K562 (cell line): ENCODE measurements around the gene ADRA2B. TPM values are rescaled to one million over a fixed set of nuclear protein-coding genes. Genes with fewer than 3 reads are reported as not detected.
A peak's percentile ranks its signal among the peaks of the same experiment; 100 is the strongest.

Experiments
- ATAC-seq: fragments of 200-7000 bp; cut with Tn5 transposase; 3 replicates; pipeline ENCODE4 v1.9.1; 2020; ENCODE audit warnings: moderate library complexity
- BruUV-seq: library from RNA; stranded (reverse); fragments of 400-500 nt; replicated peaks from 2 replicates; lab custom pipeline; 2021; lab: Mats Ljungman, UMichigan
- CTCF ChIA-PET: fragments of 300-600 bp; formaldehyde crosslinking; extraction: SDS; loops from one replicate; lab custom pipeline; 2021; ENCODE audit warnings: low intra/inter-chr PET ratio; lab: Yijun Ruan, JAX
- POLR2A ChIA-PET: fragments of 300-600, 350-650 bp; sonication (Branson Sonifier 250); formaldehyde crosslinking; extraction: SDS; loops from one replicate; lab custom pipeline; 2021; ENCODE audit warnings: antibody characterized with exemption, inconsistent platforms; lab: Yijun Ruan, JAX
- DNase-seq, 4 experiments: peaks; one replicate each; pipeline versions ENCODE4 v3.0.0 to v3.0.0-alpha.2; 2011 to 2018; ENCODE audit warnings: low spot score in 3 of 4, mixed read lengths in 3 of 4; ENCODE audit errors: extremely low read depth in 1 of 4
- FAIRE-seq: peaks from 2 replicates; lab custom pipeline; 2011; peaks lifted over from hg19 to GRCh38; lab: Jason Lieb, UNC
- H2AFZ ChIP-seq: 2 replicates; pipeline ENCODE4 v1.6.0; 2011; ENCODE audit warnings: low read depth, low read length, control low read depth, inconsistent platforms
- H3K27ac ChIP-seq: fragments of 200-600 bp; 3 replicates; pipeline ENCODE4 v1.8.0; 2011; ENCODE audit warnings: low read depth, mild to moderate bottlenecking, control low read depth, inconsistent platforms, low read length, moderate library complexity, mixed read lengths; ENCODE audit errors: extremely low read depth
- H3K27me3 ChIP-seq, 2 experiments: fragments of 300-600 bp in 1 of 2; 2 replicates in 1 of 2; 3 replicates in 1 of 2; pipeline versions ENCODE4 v1.6.0 to v1.8.0; 2011; ENCODE audit warnings: inconsistent platforms in 2 of 2, low read length in 2 of 2, mild to moderate bottlenecking in 1 of 2, mixed read lengths in 1 of 2, moderate library complexity in 1 of 2; ENCODE audit not compliant: control insufficient read depth in 2 of 2, insufficient read depth in 2 of 2
- H3K36me3 ChIP-seq: fragments of 300-600 bp; 3 replicates; pipeline ENCODE4 v1.8.0; 2011; ENCODE audit warnings: mild to moderate bottlenecking, low read length, inconsistent platforms; ENCODE audit not compliant: control insufficient read depth, insufficient read depth
- H3K4me1 ChIP-seq, 2 experiments: fragments of 200-600 bp in 1 of 2; replicated peaks in 1 of 2; 2 replicates in 1 of 2; 3 replicates in 1 of 2; pipeline versions ENCODE4 v1.5.1 to v1.8.0; 2011; ENCODE audit warnings: inconsistent platforms in 2 of 2, low read length in 2 of 2, mild to moderate bottlenecking in 1 of 2, mixed read lengths in 1 of 2, moderate library complexity in 1 of 2; ENCODE audit not compliant: control insufficient read depth in 2 of 2, insufficient read depth in 2 of 2
- H3K4me2 ChIP-seq: 2 replicates; pipeline ENCODE4 v1.6.1; 2011; ENCODE audit warnings: low read length, control low read depth, inconsistent platforms, mixed read lengths; ENCODE audit not compliant: insufficient read depth
- H3K4me3 ChIP-seq: fragments of 200-600 bp; sonication (generic), shearing (Covaris generic); 2 replicates; pipeline ENCODE4 v1.5.1; 2016; ENCODE audit warnings: control low read depth, inconsistent platforms
- H3K79me2 ChIP-seq: fragments of 200-600 bp; 3 replicates; pipeline ENCODE4 v1.8.0; 2011; ENCODE audit warnings: low read length, inconsistent platforms; ENCODE audit not compliant: control insufficient read depth, insufficient read depth
- H3K9ac ChIP-seq, 2 experiments: 2 replicates each; pipeline versions ENCODE4 v1.6.0 to v1.6.1; 2011; ENCODE audit warnings: low read depth in 2 of 2, low read length in 2 of 2, control low read depth in 1 of 2, inconsistent platforms in 1 of 2, mild to moderate bottlenecking in 1 of 2, mixed read lengths in 1 of 2; ENCODE audit not compliant: insufficient read depth in 1 of 2
- H3K9me1 ChIP-seq: one replicate; pipeline ENCODE4 v1.6.0; 2011; ENCODE audit warnings: inconsistent platforms, mild to moderate bottlenecking, low read length, moderate library complexity; ENCODE audit not compliant: control insufficient read depth, insufficient read depth
- H3K9me3 ChIP-seq: replicated peaks from 2 replicates; pipeline ENCODE4 v1.5.1; 2011; ENCODE audit warnings: low read depth, low read length, inconsistent platforms; ENCODE audit not compliant: control insufficient read depth, insufficient read depth
- H4K20me1 ChIP-seq: replicated peaks from 2 replicates; pipeline ENCODE4 v1.6.1; 2011; ENCODE audit warnings: low read length, inconsistent platforms, mixed read lengths; ENCODE audit not compliant: control insufficient read depth, insufficient read depth
- CBX5 ChIP-seq: IDR thresholded peaks from 2 replicates; pipeline ENCODE4 v1.6.1; 2014; ENCODE audit warnings: low read depth, borderline replicate concordance
- COPS2 ChIP-seq: fragments of 450-650 bp; conservative IDR thresholded peaks from 2 replicates; pipeline ENCODE4 v1.6.1; 2016; ENCODE audit warnings: mild to moderate bottlenecking, moderate library complexity
- MCM3 ChIP-seq: fragments of 450-650 bp; IDR thresholded peaks from 2 replicates; pipeline ENCODE4 v1.6.1; 2016
- ZKSCAN3 ChIP-seq: fragments of 250-450 bp; sonication (Bioruptor Pico); IDR thresholded peaks from 2 replicates; pipeline ENCODE4 v1.4.0; 2020
- WGBS: fragments of 100-300 bp; shearing (Covaris generic); methylation state at CpG from one replicate; pipeline ENCODE4 v1.1.6; 2016; ENCODE audit warnings: low coverage, mixed read lengths; ENCODE audit not compliant: insufficient coverage; ENCODE audit errors: missing lambda C conversion rate; 5-methylcytosine and 5-hydroxymethylcytosine counted together
- in situ Hi-C: fragments of 300-500 bp; cut with MboI; formaldehyde crosslinking; loops from 4 replicates; pipeline ENCODE4 v1.15.0; 2018; ENCODE audit warnings: inconsistent platforms, mixed read lengths
- intact Hi-C: fragments of 100-400 bp; cut with micrococcal nuclease; formaldehyde crosslinking; loops from 2 replicates; pipeline ENCODE4 v1.14.2; 2022
- polyA plus RNA-seq, 8 experiments: library from polyadenylated mRNA; depleted of rRNA in 4 of 8; stranded (reverse) in 5 of 8; unstranded in 3 of 8; fragments of >200 nt; fragmentation: Nextera tagmentation in 2 of 8; fragmentation: Illumina TruSeq in 1 of 8; extraction: Ambion mirVana in 2 of 8; extraction: Trizol in 1 of 8; gene quantifications; 2 replicates each; pipeline versions ENCODE4 v1.2.1 to v1.2.3, GENCODE V29; 2011 to 2014; ENCODE audit warnings: inconsistent platforms in 1 of 8, missing spikeins in 1 of 8
- total RNA-seq, 7 experiments: library from RNA; depleted of rRNA in 6 of 7; stranded (reverse); fragments of >200 nt in 6 of 7; fragmentation: Illumina TruSeq in 2 of 7; extraction: Trizol in 2 of 7; gene quantifications; 2 replicates each; pipeline versions ENCODE4 v1.2.1 to v1.2.3, GENCODE V29; 2011 to 2021; ENCODE audit warnings: low replicate concordance in 1 of 7

The ADRA2B gene
- total and polyA plus RNA-seq, 9 of the 15 experiments (the other 6 are each of a cell fraction or from before 2014, with no cell fraction given), result not detected

DNA sequence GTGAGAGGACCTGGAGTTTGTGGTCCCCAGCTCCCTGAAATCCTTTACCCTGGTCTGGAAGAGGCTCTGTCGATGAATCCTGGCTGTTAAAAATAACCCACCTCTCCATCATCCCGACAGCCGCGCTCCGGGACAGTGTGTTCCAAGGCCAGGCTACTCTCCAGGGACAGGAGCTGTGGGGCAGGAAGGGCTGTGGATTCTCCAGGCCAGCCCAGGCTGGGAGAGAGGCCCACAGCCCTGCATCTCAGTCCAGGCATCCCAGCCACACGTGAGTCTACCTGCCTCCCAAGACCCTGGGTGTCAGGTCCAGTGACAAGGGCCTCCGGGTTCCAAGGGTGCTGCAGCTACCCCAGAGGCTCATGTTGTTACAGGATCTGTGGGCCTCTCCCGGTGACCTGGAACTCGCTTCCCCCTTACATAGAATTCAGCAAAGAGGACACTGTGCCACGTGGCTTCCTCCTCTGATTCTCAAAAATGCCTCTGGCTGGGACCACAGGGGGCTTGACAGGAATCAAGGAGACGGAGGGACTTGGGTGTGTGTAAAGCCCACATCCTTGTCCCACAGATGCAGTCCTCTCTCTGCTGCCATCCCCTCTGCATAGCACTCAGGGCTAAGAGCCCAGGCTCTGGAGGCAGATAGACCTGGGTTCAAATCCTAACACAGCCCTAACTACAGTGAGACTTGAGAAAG is 17.3 kb downstream of the ADRA2B start:
- no peak overlapping the region for H3K27ac ChIP-seq
- in situ Hi-C loops (loop anchor here (25.0 kb wide), 1 partner anchor 312 kb away; no protein-coding TSS in a partner anchor), intact Hi-C loops (no loop called here)
- H4K20me1 ChIP-seq, result peaks cover 3% of the 10 kb centered on the region; the same call in 1 of the 2 replicates
- DNase-seq, result no peak
- peaks cover 5 to 14% of the 10 kb centered on the region in 2 experiments; a peak in 3 of 5 replicates for H3K4me1 ChIP-seq
- no TSS peak for BruUV-seq
- peaks cover 0 to 26% of the 10 kb centered on the region in 2 experiments; a peak in 3 of 5 replicates for H3K27me3 ChIP-seq
- peak overlapping the region in 1 of 2 experiments; percentile 40; a peak in 1 of 4 replicates for H3K9ac ChIP-seq
- 34% methylated on average over 11 of the region's 11 CpGs for WGBS
- ChIA-PET POLR2A (interaction anchor here (1.1 to 1.3 kb wide), 2 partner anchors 11 to 110 kb away, joined by 4 to 5 read pairs; partner anchors contain the start of gene STARD7), CTCF (no interaction called here)
- FAIRE-seq, result no peak
- no peak for ATAC-seq
- no peaks in the 10 kb centered on the region for H3K79me2 ChIP-seq
- H3K4me2 ChIP-seq, result no peak overlapping the region
- H3K9me1 ChIP-seq, result no peaks in the 10 kb centered on the region
- H3K9me3 ChIP-seq, result no peaks in the 10 kb centered on the region
- H3K4me3 ChIP-seq, result no peak overlapping the region
- no peak overlapping the region for H2AFZ ChIP-seq
- no peaks in the 10 kb centered on the region for H3K36me3 ChIP-seq
- no peak for TF ChIP-seq ZKSCAN3 (CRISPR knock-in tag)
- TF ChIP-seq CBX5, result no peak
- TF ChIP-seq MCM3, result no peak
- TF ChIP-seq COPS2, result no peak
